Measurements from ENCODE around the gene HPSE2.

The HPSE2 gene

GRCh38 chr10:98885378-98885777 is 350.3 kb downstream of the HPSE2 start:
- no peak for TF ChIP-seq CTCF (IDR thresholded peaks at IDR 0.05; ENCODE audit: borderline replicate concordance, insufficient read depth, low read depth, low read length)
- no peak overlapping the region for H3K4me3 ChIP-seq (ENCODE audit: low read depth, low read length)

GRCh38 chr10:98881789-98882188 is 353.9 kb downstream of the HPSE2 start:
- TF ChIP-seq CTCF (IDR thresholded peaks at IDR 0.05; ENCODE audit: borderline replicate concordance, insufficient read depth, low read depth, low read length): no peak
- H3K4me3 ChIP-seq (ENCODE audit: low read depth, low read length): no peak overlapping the region

GRCh38 chr10:98880971-98881370 is 354.7 kb downstream of the HPSE2 start:
- TF ChIP-seq CTCF (IDR thresholded peaks at IDR 0.05; ENCODE audit: borderline replicate concordance, insufficient read depth, low read depth, low read length): no peak
- no peak overlapping the region for H3K4me3 ChIP-seq (ENCODE audit: low read depth, low read length)

- no peak for TF ChIP-seq CTCF (IDR thresholded peaks at IDR 0.05; ENCODE audit: borderline replicate concordance, insufficient read depth, low read depth, low read length)
- H3K4me3 ChIP-seq (ENCODE audit: low read depth, low read length): no peak overlapping the region
Observed at GRCh38 chr10:98878921-98879320, 356.7 kb downstream of the HPSE2 start.

- no peak for TF ChIP-seq CTCF (IDR thresholded peaks at IDR 0.05; ENCODE audit: borderline replicate concordance, insufficient read depth, low read depth, low read length)
- no peak overlapping the region for H3K4me3 ChIP-seq (ENCODE audit: low read depth, low read length)
Observed at GRCh38 chr10:98878418-98878817, 357.2 kb downstream of the HPSE2 start.

GRCh38 chr10:98861962-98862361 is 373.7 kb downstream of the HPSE2 start:
- TF ChIP-seq CTCF (IDR thresholded peaks at IDR 0.05; ENCODE audit: borderline replicate concordance, insufficient read depth, low read depth, low read length): no peak
- H3K4me3 ChIP-seq (ENCODE audit: low read depth, low read length): no peak overlapping the region

- H3K4me3 ChIP-seq (ENCODE audit: low read depth, low read length): no peak overlapping the region
- no peak for TF ChIP-seq CTCF (IDR thresholded peaks at IDR 0.05; ENCODE audit: borderline replicate concordance, insufficient read depth, low read depth, low read length)
Observed at GRCh38 chr10:98858525-98858924, 377.1 kb downstream of the HPSE2 start.
